Fibroblast of lung (primary cell): ENCODE results near the gene CDH12. TPM values are rescaled to one million over a fixed set of nuclear protein-coding genes. Genes with fewer than 3 reads are reported as not detected.
A peak's percentile ranks its signal among the peaks of the same experiment; 100 is the strongest.

Experiments
- DNase-seq, 2 donors: peaks; one replicate each; pipeline versions ENCODE4 v3.0.0 to v3.0.0-alpha.2; 2010; ENCODE audit warnings: low read depth in 2 of 2
- H2AFZ ChIP-seq: 2 replicates; pipeline ENCODE4 v1.5.1; 2012; ENCODE audit warnings: low read length, control low read depth, inconsistent platforms
- H3K27ac ChIP-seq: 2 replicates; pipeline ENCODE4 v1.5.1; 2011; ENCODE audit warnings: low read length, control low read depth; ENCODE audit not compliant: insufficient read depth
- H3K27me3 ChIP-seq: 2 replicates; pipeline ENCODE4 v1.5.1; 2011; ENCODE audit warnings: mild to moderate bottlenecking, low read length; ENCODE audit not compliant: control insufficient read depth, insufficient read depth
- H3K36me3 ChIP-seq: 2 replicates; pipeline ENCODE4 v1.5.1; 2011; ENCODE audit warnings: low read length; ENCODE audit not compliant: control insufficient read depth, insufficient read depth
- H3K4me1 ChIP-seq: 2 replicates; pipeline ENCODE4 v1.5.1; 2011; ENCODE audit warnings: low read length; ENCODE audit not compliant: control insufficient read depth, insufficient read depth; ENCODE audit errors: extremely low read depth
- H3K4me2 ChIP-seq: 2 replicates; pipeline ENCODE4 v1.5.1; 2011; ENCODE audit warnings: low read length, control low read depth; ENCODE audit not compliant: insufficient read depth; ENCODE audit errors: extremely low read depth
- H3K4me3 ChIP-seq, 4 experiments: fragments of 200-600 bp in 1 of 4; sonication (generic) in 1 of 4; replicated peaks in 1 of 4; 2 replicates each; pipeline ENCODE4 v1.5.1; 2011 to 2016; ENCODE audit warnings: low read length in 4 of 4, low read depth in 3 of 4, mild to moderate bottlenecking in 3 of 4, control low read depth in 2 of 4, inconsistent platforms in 1 of 4, mixed read lengths in 1 of 4; ENCODE audit not compliant: insufficient read depth in 1 of 4; ENCODE audit errors: control extremely low read depth in 1 of 4
- H3K79me2 ChIP-seq: 2 replicates; pipeline ENCODE4 v1.5.1; 2012; ENCODE audit warnings: mild to moderate bottlenecking, low read length, inconsistent platforms; ENCODE audit not compliant: control insufficient read depth, insufficient read depth
- H3K9ac ChIP-seq: 2 replicates; pipeline ENCODE4 v1.5.1; 2011; ENCODE audit warnings: mild to moderate bottlenecking, low read length, control low read depth; ENCODE audit not compliant: insufficient read depth
- H3K9me3 ChIP-seq: 2 replicates; pipeline ENCODE4 v1.5.1; 2012; ENCODE audit warnings: low read depth, low read length; ENCODE audit not compliant: control insufficient read depth, insufficient read depth
- H4K20me1 ChIP-seq: 2 replicates; pipeline ENCODE4 v1.5.1; 2011; ENCODE audit warnings: low read length; ENCODE audit not compliant: control insufficient read depth, insufficient read depth; ENCODE audit errors: extremely low read depth
- CTCF ChIP-seq, 2 donors: IDR thresholded peaks in 1 of 2; conservative IDR thresholded peaks in 1 of 2; 1 replicate in 1 of 2; 2 replicates in 1 of 2; pipeline ENCODE4 v1.5.1; 2011 to 2012; ENCODE audit warnings: low read length in 2 of 2, control low read depth in 1 of 2, inconsistent platforms in 1 of 2, low read depth in 1 of 2, mild to moderate bottlenecking in 1 of 2
- EZH2 ChIP-seq: IDR thresholded peaks from 2 replicates; pipeline ENCODE4 v1.5.1; 2012; ENCODE audit warnings: low read length, control low read depth, mild to moderate bottlenecking; ENCODE audit errors: missing control alignments
- polyA plus RNA-seq, 2 donors: library from polyadenylated mRNA; depleted of rRNA in 1 of 2; stranded (reverse) in 1 of 2; unstranded in 1 of 2; fragments of >200 nt; gene quantifications; 2 replicates each; pipeline ENCODE4 v1.2.1, GENCODE V29; 2011 to 2012; ENCODE audit warnings: missing spikeins in 1 of 2
- total RNA-seq: library from RNA; depleted of rRNA; stranded (reverse); fragments of >200 nt; gene quantifications from 2 replicates; pipeline ENCODE4 v1.2.1, GENCODE V29; 2014

Gene CDH12
- total and polyA plus RNA-seq, 2 donors (not counting 1 experiment from before 2014, with no cell fraction given) = 0.02 TPM; not detected in 1

- Histone ChIP-seq H3K9ac (no peak overlapping the region), H3K4me3 (no peak overlapping the region), H3K27me3 (no peaks in the 10 kb centered on the region), H3K27ac (no peak overlapping the region), H3K9me3 (no peaks in the 10 kb centered on the region), H3K4me2 (no peak overlapping the region), H3K36me3 (no peaks in the 10 kb centered on the region), H2AFZ (no peak overlapping the region), H3K4me1 (no peaks in the 10 kb centered on the region), H3K79me2 (no peaks in the 10 kb centered on the region), H4K20me1 (no peaks in the 10 kb centered on the region)
- TF ChIP-seq CTCF (conservative IDR thresholded peaks at IDR 0.05 in 1 of 2, IDR thresholded peaks at IDR 0.05 in 1 of 2; ENCODE audit: low read depth in 1 of 2, low read length in 2 of 2) (no peak), EZH2 (no peak)
- peak; percentile 51 to 52 for DNase-seq
Observed at GRCh38 chr5:22372376-22372775, 480.8 kb downstream of the CDH12 start.

DNA sequence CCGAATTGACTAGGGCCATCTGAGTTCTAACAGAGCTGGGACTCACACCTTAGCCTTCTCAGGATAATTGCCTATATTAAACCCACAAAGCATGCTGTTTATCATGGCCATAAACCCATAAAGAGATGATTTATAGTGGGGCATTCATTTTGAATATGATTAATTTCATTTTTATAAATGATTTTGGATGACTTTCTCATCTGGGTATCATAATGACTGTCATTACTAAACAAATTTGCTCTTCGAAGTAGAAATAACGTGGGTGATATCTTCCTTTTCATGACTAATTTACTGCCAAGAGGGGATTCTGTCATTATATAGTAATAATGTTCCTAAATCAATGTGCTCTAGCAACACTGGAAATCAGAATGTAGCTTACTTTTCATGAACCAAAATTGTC, 498.2 kb downstream of the CDH12 start:
- Histone ChIP-seq H3K9me3 (no peaks in the 10 kb centered on the region), H3K4me3 (no peak overlapping the region)

GRCh38 chr5:22352493-22352892, 500.7 kb downstream of the CDH12 start:
- TF ChIP-seq CTCF (conservative IDR thresholded peaks at IDR 0.05 in 1 of 2, IDR thresholded peaks at IDR 0.05 in 1 of 2; ENCODE audit: low read depth in 1 of 2, low read length in 2 of 2) (no peak), EZH2 (no peak)
- Histone ChIP-seq H3K36me3 (no peaks in the 10 kb centered on the region), H3K9ac (no peak overlapping the region), H4K20me1 (no peaks in the 10 kb centered on the region), H3K27me3 (no peaks in the 10 kb centered on the region), H3K4me2 (no peak overlapping the region), H3K9me3 (no peaks in the 10 kb centered on the region), H3K27ac (no peak overlapping the region), H3K4me1 (no peaks in the 10 kb centered on the region), H3K4me3 (no peak overlapping the region), H3K79me2 (no peaks in the 10 kb centered on the region), H2AFZ (no peak overlapping the region)
- no peak for DNase-seq

More for the DNA sequence above, 498.2 kb downstream of the CDH12 start:
- Histone ChIP-seq H3K36me3 (no peaks in the 10 kb centered on the region), H2AFZ (no peak overlapping the region), H3K79me2 (no peaks in the 10 kb centered on the region), H3K9ac (no peak overlapping the region), H3K4me1 (no peaks in the 10 kb centered on the region), H3K27me3 (no peaks in the 10 kb centered on the region), H3K27ac (no peak overlapping the region), H4K20me1 (no peaks in the 10 kb centered on the region), H3K4me2 (no peak overlapping the region)
- TF ChIP-seq CTCF (conservative IDR thresholded peaks at IDR 0.05 in 1 of 2, IDR thresholded peaks at IDR 0.05 in 1 of 2; ENCODE audit: low read depth in 1 of 2, low read length in 2 of 2) = no peak
- TF ChIP-seq EZH2 = no peak
- DNase-seq = no peak
